Cerebellar cortex (tissue), 1 donor: Measurements from ENCODE around the gene DIP2C.

Experiments
- DNase-seq: peaks from one replicate; pipeline ENCODE4 v3.0.0-alpha.2; 2015; ENCODE audit warnings: low spot score

The DIP2C gene

GRCh38 chr10:677038-677437, 12.4 kb downstream of the DIP2C start:
- no peak for DNase-seq

GRCh38 chr10:676178-676577, 13.3 kb downstream of the DIP2C start:
- DNase-seq, result no peak

GRCh38 chr10:675532-675931, 13.9 kb downstream of the DIP2C start:
- no peak for DNase-seq

- DNase-seq, result no peak
Observed at GRCh38 chr10:673492-673891, 16.0 kb downstream of the DIP2C start.

GRCh38 chr10:672992-673391, 16.5 kb downstream of the DIP2C start:
- no peak for DNase-seq

GRCh38 chr10:672203-672602, 17.3 kb downstream of the DIP2C start:
- no peak for DNase-seq

GRCh38 chr10:670990-671389, 18.5 kb downstream of the DIP2C start:
- no peak for DNase-seq

- no peak for DNase-seq
Observed at GRCh38 chr10:670038-670437, 19.4 kb downstream of the DIP2C start.

- no peak for DNase-seq
Observed at GRCh38 chr10:668786-669485, 20.5 kb downstream of the DIP2C start.

- no peak for DNase-seq
Observed at GRCh38 chr10:667602-668143, 21.8 kb downstream of the DIP2C start.

GRCh38 chr10:667096-667495, 22.4 kb downstream of the DIP2C start:
- DNase-seq, result peak; percentile 72

- DNase-seq, result no peak
Observed at GRCh38 chr10:666237-667012, 23.0 kb downstream of the DIP2C start.

- no peak for DNase-seq
Observed at GRCh38 chr10:665579-666091, 23.8 kb downstream of the DIP2C start.

GRCh38 chr10:664893-665292, 24.6 kb downstream of the DIP2C start:
- no peak for DNase-seq

GRCh38 chr10:664301-664700, 25.2 kb downstream of the DIP2C start:
- DNase-seq, result no peak

GRCh38 chr10:663831-664251, 25.6 kb downstream of the DIP2C start:
- DNase-seq, result no peak

GRCh38 chr10:663466-663751, 26.1 kb downstream of the DIP2C start:
- DNase-seq, result no peak

GRCh38 chr10:662686-663465, 26.6 kb downstream of the DIP2C start:
- no peak for DNase-seq

- DNase-seq, result no peak
Observed at GRCh38 chr10:662223-662605, 27.3 kb downstream of the DIP2C start.

- no peak for DNase-seq
Observed at GRCh38 chr10:661597-662222, 27.8 kb downstream of the DIP2C start.

GRCh38 chr10:660970-661596, 28.4 kb downstream of the DIP2C start:
- DNase-seq, result no peak
